Adrenal gland (tissue), 12 donors: ENCODE data around the gene MYO1E. TPM values are rescaled to one million over a fixed set of nuclear protein-coding genes. Genes with fewer than 3 reads are reported as not detected.

Experiments
- DNase-seq, 7 donors: peaks; one replicate each; pipeline ENCODE4 v3.0.0-alpha.2; 2019 to 2020
- H3K27ac ChIP-seq, 5 donors: fragments of 200-600 bp; sonication (generic) in 4 of 5; 1 replicate in 3 of 5; 2 replicates in 2 of 5; pipeline versions ENCODE4 v1.5.1 to v1.8.0; 2016 to 2020; ENCODE audit warnings: mild to moderate bottlenecking in 1 of 5
- H3K27me3 ChIP-seq: fragments of 200-600 bp; 2 replicates; pipeline ENCODE4 v1.8.0; 2021
- H3K36me3 ChIP-seq, 2 donors: fragments of 200-600 bp; replicated peaks in 1 of 2; 1 replicate in 1 of 2; 2 replicates in 1 of 2; pipeline versions ENCODE4 v1.5.1 to v1.8.0; 2018 to 2022
- H3K4me1 ChIP-seq, 2 donors: fragments of 200-600 bp; replicated peaks in 1 of 2; 1 replicate in 1 of 2; 2 replicates in 1 of 2; pipeline versions ENCODE4 v1.5.1 to v1.8.0; 2018 to 2021
- H3K4me3 ChIP-seq, 4 donors: fragments of 200-600 bp; sonication (generic) in 3 of 4; one replicate each; pipeline ENCODE4 v1.5.1; 2016 to 2018
- H3K9me3 ChIP-seq, 3 donors: fragments of 200-600 bp; sonication (generic) in 1 of 3; replicated peaks in 1 of 3; 1 replicate in 2 of 3; 2 replicates in 1 of 3; pipeline versions ENCODE4 v1.5.1 to v1.8.0; 2016 to 2021
- CTCF ChIP-seq, 6 experiments: fragments of 450-650 bp in 4 of 6; fragments of 200-600 bp in 2 of 6; sonication (generic) in 1 of 6; IDR thresholded peaks; 1 replicate in 5 of 6; 2 replicates in 1 of 6; pipeline versions ENCODE4 v1.5.1 to v1.8.0; 2016 to 2021; ENCODE audit warnings: antibody characterized with exemption in 6 of 6, mild to moderate bottlenecking in 2 of 6, moderate library complexity in 1 of 6
- POLR2A ChIP-seq, 2 donors: fragments of 450-650 bp; IDR thresholded peaks; one replicate each; pipeline ENCODE4 v1.6.1; 2017; ENCODE audit warnings: antibody characterized with exemption in 2 of 2, mild to moderate bottlenecking in 2 of 2, moderate library complexity in 1 of 2
- WGBS, 4 donors: extraction: QIAGEN DNeasy Blood & Tissue Kit in 2 of 4; methylation state at CpG; one replicate each; pipeline versions ENCODE4 v1.1.5 to v1.1.7; 2013 to 2017; 5-methylcytosine and 5-hydroxymethylcytosine counted together
- intact Hi-C, 2 donors: fragments of 100-400 bp; cut with DNase I; formaldehyde crosslinking; loops; one replicate each; pipeline versions ENCODE4 v1.14.1 to v1.15.0; 2022 to 2023
- polyA plus RNA-seq, 3 donors: library from polyadenylated mRNA; stranded (reverse); fragments of 200-250 nt in 2 of 3; fragments of 350-450 nt in 1 of 3; fragmentation: Illumina TruSeq in 1 of 3; extraction: RNeasy Lipid Tissue Mini Kit (QIAGEN cat#74804) in 1 of 3; gene quantifications; one replicate each; pipeline ENCODE4 v1.2.3, GENCODE V29; 2013 to 2014
- total RNA-seq, 9 donors: library from RNA; depleted of rRNA in 4 of 9; stranded (reverse); fragments of >200 nt in 4 of 9; fragments of 120-200 nt in 1 of 9; fragmentation: NEBNext Ultra II Directional in 1 of 9; extraction: Animal tissue kit (Norgen Biotek cat#: 25700) in 1 of 9; gene quantifications; one replicate each; pipeline versions ENCODE4 v1.1.0 to v1.2.4, GENCODE V29; 2013 to 2023
- donor health status: healthy with polysubstance abuse.
- donor health status: Bipolar disorder and iron deficiency.
- donor health status: DM: yes; HTN: yes; CAD: no.
- donor health status: DM: no; HTN: no; CAD: no.
- donor health status: DM: no; HTN: no; CAD: no.
- donor health status: DM: yes; HTN: yes; CAD: no.

MYO1E gene
- total and polyA plus RNA-seq, 12 donors, result 11.9 to 50.8 (median 26.0) TPM

GRCh38 chr15:59354417-59355031, 18.1 kb downstream of the MYO1E start:
- no peak for DNase-seq
- Histone ChIP-seq H3K36me3 (no peaks in the 10 kb centered on the region), H3K9me3 (no peaks in the 10 kb centered on the region), H3K4me1 (peaks cover 3 to 9% of the 10 kb centered on the region in 2 donors), H3K27ac (no peak overlapping the region), H3K27me3 (no peaks in the 10 kb centered on the region), H3K4me3 (no peak overlapping the region)
- TF ChIP-seq CTCF (IDR thresholded peaks at IDR 0.05) (no peak), POLR2A (IDR thresholded peaks at IDR 0.05) (no peak)
- intact Hi-C loops, result no loop called here
- WGBS, 4 donors, result 57 to 65% (median 60%) methylated on average over 7 to 8 of the region's 8 CpGs

GRCh38 chr15:59353994-59354416, 18.7 kb downstream of the MYO1E start:
- no peaks in the 10 kb centered on the region for H3K27me3 ChIP-seq
- no peaks in the 10 kb centered on the region for H3K36me3 ChIP-seq
- intact Hi-C loops, result no loop called here
- no peak overlapping the region for H3K27ac ChIP-seq
- 77 to 88% (median 80%) methylated on average over 6 of the region's 6 CpGs for WGBS, 4 donors
- H3K4me1 ChIP-seq, result peaks cover 3 to 9% of the 10 kb centered on the region in 2 donors
- DNase-seq, result no peak
- TF ChIP-seq CTCF (IDR thresholded peaks at IDR 0.05), result no peak
- no peak for TF ChIP-seq POLR2A (IDR thresholded peaks at IDR 0.05)
- no peak overlapping the region for H3K4me3 ChIP-seq
- no peaks in the 10 kb centered on the region for H3K9me3 ChIP-seq

- no peaks in the 10 kb centered on the region for H3K27me3 ChIP-seq
- no peak for DNase-seq
- H3K27ac ChIP-seq, result no peak overlapping the region
- H3K36me3 ChIP-seq, result no peaks in the 10 kb centered on the region
- intact Hi-C loops, result no loop called here
- H3K4me1 ChIP-seq, result peaks cover 3 to 9% of the 10 kb centered on the region in 2 donors
- no peak for TF ChIP-seq POLR2A (IDR thresholded peaks at IDR 0.05)
- TF ChIP-seq CTCF (IDR thresholded peaks at IDR 0.05), result no peak
- WGBS, 4 donors, result 25 to 32% (median 29%) methylated on average over 7 of the region's 7 CpGs
- H3K4me3 ChIP-seq, result no peak overlapping the region
- H3K9me3 ChIP-seq, result no peaks in the 10 kb centered on the region
Measured at GRCh38 chr15:59352683-59353082, 20.0 kb downstream of the MYO1E start.

GRCh38 chr15:59352189-59352588, 20.5 kb downstream of the MYO1E start:
- Histone ChIP-seq H3K27ac (no peak overlapping the region), H3K36me3 (no peaks in the 10 kb centered on the region), H3K4me3 (no peak overlapping the region), H3K4me1 (peaks cover 3 to 9% of the 10 kb centered on the region in 2 donors), H3K27me3 (no peaks in the 10 kb centered on the region), H3K9me3 (no peaks in the 10 kb centered on the region)
- intact Hi-C loops, result no loop called here
- DNase-seq, result no peak
- TF ChIP-seq POLR2A (IDR thresholded peaks at IDR 0.05) (no peak), CTCF (IDR thresholded peaks at IDR 0.05) (no peak)
- WGBS, 4 donors, result 69 to 87% (median 80%) methylated on average over 9 of the region's 9 CpGs
